HG02852 (cell line): ENCODE data around the gene GJA4.
"Not testable (repeated sequence)": the region's sequence is repeated elsewhere in the genome, so short reads cannot be mapped to it uniquely, and the experiment has no call there.

Experiments
- ATAC-seq: cut with Tn5 transposase; IDR thresholded peaks from one replicate; pipeline ENCODE4 v1.9.1; 2021; ENCODE audit warnings: mild to moderate bottlenecking, moderate library complexity; ENCODE audit not compliant: unreplicated experiment

GJA4 gene

GRCh38 chr1:34768856-34769255 lies 23.9 kb upstream of the GJA4 start:
- ATAC-seq = no peak

- no peak for ATAC-seq
Measured at GRCh38 chr1:34770891-34771504, 21.8 kb upstream of the GJA4 start.

- no peak for ATAC-seq
Measured at GRCh38 chr1:34771573-34772371, 21.0 kb upstream of the GJA4 start.

- not testable (repeated sequence) for ATAC-seq
Measured at GRCh38 chr1:34773114-34773513, 19.7 kb upstream of the GJA4 start.

GRCh38 chr1:34774957-34775356 lies 17.8 kb upstream of the GJA4 start:
- no peak for ATAC-seq

- no peak for ATAC-seq
Measured at GRCh38 chr1:34776911-34777310, 15.9 kb upstream of the GJA4 start.

- no peak for ATAC-seq
Measured at GRCh38 chr1:34777519-34778321, 15.1 kb upstream of the GJA4 start.

GRCh38 chr1:34778381-34778780 lies 14.4 kb upstream of the GJA4 start:
- no peak for ATAC-seq

- no peak for ATAC-seq
Measured at GRCh38 chr1:34779005-34779404, 13.8 kb upstream of the GJA4 start.

- ATAC-seq = no peak
Measured at GRCh38 chr1:34779526-34779925, 13.3 kb upstream of the GJA4 start.

- ATAC-seq = no peak
Measured at GRCh38 chr1:34779962-34780361, 12.8 kb upstream of the GJA4 start.

GRCh38 chr1:34780528-34780927 lies 12.3 kb upstream of the GJA4 start:
- ATAC-seq = no peak

GRCh38 chr1:34781071-34781843 lies 11.5 kb upstream of the GJA4 start, which contains the start of gene GJB3:
Gene GJB3 (plus strand): TSS chr1:34781214. CDS start chr1:34784763, 3,549 bp downstream.
- ATAC-seq = no peak

- no peak for ATAC-seq
Measured at GRCh38 chr1:34781844-34782391, 10.9 kb upstream of the GJA4 start.

- no peak for ATAC-seq
Measured at GRCh38 chr1:34784751-34785221, 8.0 kb upstream of the GJA4 start.

GRCh38 chr1:34785231-34785874 lies 7.4 kb upstream of the GJA4 start:
- ATAC-seq = no peak

- no peak for ATAC-seq
Measured at GRCh38 chr1:34785875-34786470, 6.8 kb upstream of the GJA4 start.

GRCh38 chr1:34786521-34787325 lies 6.1 kb upstream of the GJA4 start:
- no peak for ATAC-seq
